ENCODE data around the gene FGF5. TPM values are rescaled to one million over a fixed set of nuclear protein-coding genes. Genes with fewer than 3 reads are reported as not detected.

The FGF5 gene
- total and polyA plus RNA-seq, 2 donors = under 0.01 to 0.02 TPM

DNA sequence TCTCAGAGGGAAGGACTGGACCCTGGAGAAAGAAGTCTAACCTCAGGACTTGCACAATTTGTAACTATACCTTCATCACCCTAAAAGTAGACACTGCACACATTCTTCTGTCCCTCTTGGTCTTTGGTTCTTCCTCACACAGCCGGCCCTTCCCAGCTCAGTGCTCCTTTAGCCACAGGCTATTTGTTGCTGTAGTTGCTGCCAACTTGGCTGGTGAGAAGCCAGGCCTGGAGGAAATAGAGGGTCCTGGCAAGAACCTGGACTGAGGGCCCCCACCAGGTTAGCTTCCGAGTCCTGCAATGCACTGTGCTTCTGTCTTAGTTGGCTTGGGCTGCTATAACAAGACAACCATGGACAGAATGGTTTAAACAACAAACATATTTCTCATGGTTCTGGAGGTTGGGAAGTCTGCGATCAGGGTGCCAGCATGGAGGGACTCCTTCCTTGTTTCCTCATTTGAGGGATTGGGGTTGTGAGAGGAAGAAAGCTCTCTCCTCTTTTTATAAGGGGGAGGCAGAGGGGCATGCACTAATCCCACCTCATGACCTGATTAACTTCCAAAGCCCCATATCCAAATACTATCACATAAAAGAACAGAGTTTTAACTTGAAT, 4.4 kb upstream of the FGF5 start:
- no peak overlapping the region for H3K27ac ChIP-seq (ENCODE audit: low read depth in 1 of 2, low read length in 1 of 2)
- DNase-seq (ENCODE audit: low read depth in 6 of 9, low spot score in 9 of 9) = no peak
- peaks cover 0 to 25% of the 10 kb centered on the region in 2 donors for H3K4me1 ChIP-seq (ENCODE audit: control insufficient read depth in 2 of 2, insufficient read depth in 2 of 2, low read length in 2 of 2)
- H3K36me3 ChIP-seq (ENCODE audit: control insufficient read depth in 2 of 2, insufficient read depth in 2 of 2, low read length in 1 of 2) = no peaks in the 10 kb centered on the region
- no peak overlapping the region for H3K4me3 ChIP-seq (ENCODE audit: low read length in 2 of 2)
- H3K27me3 ChIP-seq (ENCODE audit: control insufficient read depth in 2 of 2, insufficient read depth in 1 of 2, low read length in 1 of 2) = peaks cover 42 to 84% of the 10 kb centered on the region in 2 donors
- peaks cover 2 to 11% of the 10 kb centered on the region in 2 donors for H3K9me3 ChIP-seq (ENCODE audit: control insufficient read depth in 2 of 2, insufficient read depth in 1 of 2, low read length in 1 of 2)
- WGBS = over 99% methylated on average over 3 of the region's 3 CpGs

DNA sequence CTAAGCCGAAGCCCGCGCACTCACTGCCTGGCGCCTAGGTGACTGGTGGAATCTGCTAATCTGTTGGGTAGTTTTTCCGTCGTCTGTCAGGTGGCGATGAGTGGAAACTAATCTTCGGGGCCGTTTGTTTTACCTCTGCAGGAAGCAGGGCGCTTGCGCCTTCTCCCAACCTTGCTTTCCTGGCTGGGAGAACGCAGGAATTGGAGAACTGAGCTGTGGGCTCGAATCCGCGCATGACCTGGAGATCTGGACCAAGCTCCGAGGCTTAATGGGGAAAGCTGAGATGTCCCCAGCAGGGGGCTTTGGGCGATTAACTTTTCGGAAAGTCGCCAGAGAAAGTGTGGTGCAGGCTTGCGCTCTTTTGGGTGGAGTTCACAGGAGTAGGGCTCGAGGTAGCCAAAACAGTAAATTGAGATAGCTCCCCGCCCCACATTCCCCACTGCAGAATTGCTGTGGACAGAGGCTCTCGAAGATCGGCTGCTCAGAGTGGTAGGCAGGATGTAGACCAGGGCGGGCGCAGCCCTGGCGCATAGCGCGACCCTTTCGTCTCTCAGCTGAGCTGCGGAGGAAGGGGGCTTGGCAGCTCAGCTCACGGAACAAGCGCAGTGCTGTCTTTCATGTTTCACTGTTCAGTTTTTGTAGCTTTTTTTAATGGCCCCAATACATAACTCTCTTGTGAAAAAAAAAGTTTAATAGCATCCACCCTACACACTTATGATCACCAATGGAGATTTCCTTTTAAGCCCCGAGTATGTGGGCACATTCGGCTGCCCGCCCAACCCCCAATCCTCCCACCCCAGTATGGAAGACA, 2.7 kb upstream of the FGF5 start:
- 45% methylated on average over 36 of the region's 36 CpGs for WGBS
- peaks cover 0 to 25% of the 10 kb centered on the region in 2 donors for H3K4me1 ChIP-seq (ENCODE audit: control insufficient read depth in 2 of 2, insufficient read depth in 2 of 2, low read length in 2 of 2)
- H3K36me3 ChIP-seq (ENCODE audit: control insufficient read depth in 2 of 2, insufficient read depth in 2 of 2, low read length in 1 of 2) = no peaks in the 10 kb centered on the region
- peak in 3 of 9 donors; percentile 10 to 52 (median 20) for DNase-seq (ENCODE audit: low read depth in 6 of 9, low spot score in 9 of 9)
- peaks cover 57 to 89% of the 10 kb centered on the region in 2 donors for H3K27me3 ChIP-seq (ENCODE audit: control insufficient read depth in 2 of 2, insufficient read depth in 1 of 2, low read length in 1 of 2)
- H3K27ac ChIP-seq (ENCODE audit: low read depth in 1 of 2, low read length in 1 of 2) = no peak overlapping the region
- H3K4me3 ChIP-seq (ENCODE audit: low read length in 2 of 2) = no peak overlapping the region
- H3K9me3 ChIP-seq (ENCODE audit: control insufficient read depth in 2 of 2, insufficient read depth in 1 of 2, low read length in 1 of 2) = peaks cover 2 to 14% of the 10 kb centered on the region in 2 donors

GRCh38 chr4:80264352-80264647, 2.2 kb upstream of the FGF5 start:
- Histone ChIP-seq H3K27me3 (ENCODE audit: control insufficient read depth in 2 of 2, insufficient read depth in 1 of 2, low read length in 1 of 2) (peaks cover 62 to 89% of the 10 kb centered on the region in 2 donors), H3K27ac (ENCODE audit: low read depth in 1 of 2, low read length in 1 of 2) (no peak overlapping the region), H3K36me3 (ENCODE audit: control insufficient read depth in 2 of 2, insufficient read depth in 2 of 2, low read length in 1 of 2) (no peaks in the 10 kb centered on the region), H3K9me3 (ENCODE audit: control insufficient read depth in 2 of 2, insufficient read depth in 1 of 2, low read length in 1 of 2) (peaks cover 2 to 14% of the 10 kb centered on the region in 2 donors), H3K4me1 (ENCODE audit: control insufficient read depth in 2 of 2, insufficient read depth in 2 of 2, low read length in 2 of 2) (peaks cover 0 to 25% of the 10 kb centered on the region in 2 donors), H3K4me3 (ENCODE audit: low read length in 2 of 2) (no peak overlapping the region)
- WGBS = 18% methylated on average over 4 of the region's 4 CpGs
- no peak for DNase-seq (ENCODE audit: low read depth in 6 of 9, low spot score in 9 of 9)

DNA sequence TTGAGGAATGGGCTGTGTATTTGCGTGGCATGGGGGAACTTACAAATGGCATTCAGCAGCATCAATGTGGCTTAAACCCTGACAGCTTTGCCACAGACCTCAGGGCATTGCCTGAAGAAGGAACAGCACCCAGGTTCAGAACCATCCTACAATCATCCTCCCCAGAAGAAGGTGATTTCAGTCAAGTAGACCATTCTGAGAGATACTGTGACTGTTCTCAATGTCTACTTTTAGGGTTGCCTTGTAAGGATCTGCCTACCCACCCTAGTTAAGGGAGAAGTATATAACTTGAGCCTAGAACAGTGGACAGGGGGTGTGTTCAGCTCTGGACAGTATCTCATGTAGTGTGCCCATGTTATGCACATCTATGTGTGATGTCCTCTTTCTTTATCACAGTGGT, 1.6 kb upstream of the FGF5 start:
- Histone ChIP-seq H3K9me3 (ENCODE audit: control insufficient read depth in 2 of 2, insufficient read depth in 1 of 2, low read length in 1 of 2) (peaks cover 2 to 14% of the 10 kb centered on the region in 2 donors), H3K27me3 (ENCODE audit: control insufficient read depth in 2 of 2, insufficient read depth in 1 of 2, low read length in 1 of 2) (peaks cover 62 to 93% of the 10 kb centered on the region in 2 donors), H3K4me1 (ENCODE audit: control insufficient read depth in 2 of 2, insufficient read depth in 2 of 2, low read length in 2 of 2) (peaks cover 0 to 25% of the 10 kb centered on the region in 2 donors), H3K4me3 (ENCODE audit: low read length in 2 of 2) (no peak overlapping the region), H3K27ac (ENCODE audit: low read depth in 1 of 2, low read length in 1 of 2) (no peak overlapping the region), H3K36me3 (ENCODE audit: control insufficient read depth in 2 of 2, insufficient read depth in 2 of 2, low read length in 1 of 2) (no peaks in the 10 kb centered on the region)
- 29% methylated on average over 1 of the region's 1 CpG for WGBS
- no peak for DNase-seq (ENCODE audit: low read depth in 6 of 9, low spot score in 9 of 9)

DNA sequence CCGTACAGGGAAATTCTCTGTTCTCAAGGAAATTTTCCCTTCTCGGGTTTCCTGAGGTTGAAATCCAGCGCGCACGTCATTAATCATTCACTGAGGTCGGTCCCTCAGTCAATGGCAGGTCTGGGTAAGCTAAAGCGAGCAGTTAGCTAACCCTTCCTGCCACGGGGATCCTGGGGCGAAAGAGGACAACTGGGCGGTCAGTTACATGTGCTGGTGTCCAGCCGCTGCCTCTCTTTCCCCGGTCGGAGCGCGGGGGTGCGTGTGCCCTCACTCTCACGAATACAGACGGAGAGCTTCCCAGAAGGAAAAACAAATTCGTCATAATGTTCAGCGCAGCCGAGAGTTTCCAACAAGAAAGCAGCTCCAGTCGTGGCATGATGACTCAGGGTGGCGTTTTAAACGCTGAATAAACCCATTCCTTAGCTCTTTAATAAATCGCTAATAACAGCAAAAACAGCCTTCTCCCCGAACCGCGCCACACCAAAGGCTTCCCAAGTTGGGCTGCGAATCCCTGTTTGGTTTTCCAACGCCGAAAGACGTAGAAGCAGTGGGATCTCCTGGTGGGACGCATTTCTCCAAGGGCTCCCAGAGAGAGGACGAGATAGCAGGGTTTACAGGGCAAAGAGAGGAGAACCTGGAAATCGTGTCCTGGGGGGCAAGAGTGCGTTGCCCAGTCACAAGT, 752 bp upstream of the FGF5 start:
- 2% methylated on average over 36 of the region's 36 CpGs for WGBS
- no peak overlapping the region for H3K4me3 ChIP-seq (ENCODE audit: low read length in 2 of 2)
- peaks cover 0 to 25% of the 10 kb centered on the region in 2 donors for H3K4me1 ChIP-seq (ENCODE audit: control insufficient read depth in 2 of 2, insufficient read depth in 2 of 2, low read length in 2 of 2)
- H3K27me3 ChIP-seq (ENCODE audit: control insufficient read depth in 2 of 2, insufficient read depth in 1 of 2, low read length in 1 of 2) = peaks cover 62 to 98% of the 10 kb centered on the region in 2 donors
- H3K9me3 ChIP-seq (ENCODE audit: control insufficient read depth in 2 of 2, insufficient read depth in 1 of 2, low read length in 1 of 2) = peaks cover 2 to 14% of the 10 kb centered on the region in 2 donors
- H3K36me3 ChIP-seq (ENCODE audit: control insufficient read depth in 2 of 2, insufficient read depth in 2 of 2, low read length in 1 of 2) = no peaks in the 10 kb centered on the region
- H3K27ac ChIP-seq (ENCODE audit: low read depth in 1 of 2, low read length in 1 of 2) = no peak overlapping the region
- no peak for DNase-seq (ENCODE audit: low read depth in 6 of 9, low spot score in 9 of 9)

DNA sequence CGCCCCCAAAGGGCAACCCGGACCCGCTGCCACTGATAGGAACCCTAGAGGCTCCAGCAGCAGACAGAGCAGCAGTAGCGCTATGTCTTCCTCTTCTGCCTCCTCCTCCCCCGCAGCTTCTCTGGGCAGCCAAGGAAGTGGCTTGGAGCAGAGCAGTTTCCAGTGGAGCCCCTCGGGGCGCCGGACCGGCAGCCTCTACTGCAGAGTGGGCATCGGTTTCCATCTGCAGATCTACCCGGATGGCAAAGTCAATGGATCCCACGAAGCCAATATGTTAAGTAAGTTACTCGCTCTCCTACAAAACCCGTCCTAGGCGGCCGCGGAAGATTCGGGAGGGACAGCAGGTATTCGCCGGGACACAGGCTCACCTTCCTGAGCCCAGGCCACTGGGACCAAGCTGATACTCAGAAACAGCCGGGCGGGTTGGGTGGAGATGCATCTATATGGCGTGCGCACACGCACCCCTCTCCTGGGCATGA, 477 bp downstream of the FGF5 start:
- no peaks in the 10 kb centered on the region for H3K36me3 ChIP-seq (ENCODE audit: control insufficient read depth in 2 of 2, insufficient read depth in 2 of 2, low read length in 1 of 2)
- WGBS = 5% methylated on average over 25 of the region's 25 CpGs
- no peak overlapping the region for H3K4me3 ChIP-seq (ENCODE audit: low read length in 2 of 2)
- peaks cover 0 to 25% of the 10 kb centered on the region in 2 donors for H3K4me1 ChIP-seq (ENCODE audit: control insufficient read depth in 2 of 2, insufficient read depth in 2 of 2, low read length in 2 of 2)
- no peak for DNase-seq (ENCODE audit: low read depth in 6 of 9, low spot score in 9 of 9)
- H3K9me3 ChIP-seq (ENCODE audit: control insufficient read depth in 2 of 2, insufficient read depth in 1 of 2, low read length in 1 of 2) = peaks cover 2 to 14% of the 10 kb centered on the region in 2 donors
- peaks cover 60 to 97% of the 10 kb centered on the region in 2 donors for H3K27me3 ChIP-seq (ENCODE audit: control insufficient read depth in 2 of 2, insufficient read depth in 1 of 2, low read length in 1 of 2)
- H3K27ac ChIP-seq (ENCODE audit: low read depth in 1 of 2, low read length in 1 of 2) = no peak overlapping the region

GRCh38 chr4:80268081-80268823, 1.8 kb downstream of the FGF5 start:
- peaks cover 2 to 14% of the 10 kb centered on the region in 2 donors for H3K9me3 ChIP-seq (ENCODE audit: control insufficient read depth in 2 of 2, insufficient read depth in 1 of 2, low read length in 1 of 2)
- H3K4me1 ChIP-seq (ENCODE audit: control insufficient read depth in 2 of 2, insufficient read depth in 2 of 2, low read length in 2 of 2) = peaks cover 0 to 25% of the 10 kb centered on the region in 2 donors
- H3K27ac ChIP-seq (ENCODE audit: low read depth in 1 of 2, low read length in 1 of 2) = no peak overlapping the region
- H3K27me3 ChIP-seq (ENCODE audit: control insufficient read depth in 2 of 2, insufficient read depth in 1 of 2, low read length in 1 of 2) = peaks cover 54 to 84% of the 10 kb centered on the region in 2 donors
- no peak overlapping the region for H3K4me3 ChIP-seq (ENCODE audit: low read length in 2 of 2)
- no peak for DNase-seq (ENCODE audit: low read depth in 6 of 9, low spot score in 9 of 9)
- H3K36me3 ChIP-seq (ENCODE audit: control insufficient read depth in 2 of 2, insufficient read depth in 2 of 2, low read length in 1 of 2) = no peaks in the 10 kb centered on the region
- WGBS = 6% methylated on average over 31 of the region's 31 CpGs

- 51% methylated on average over 9 of the region's 9 CpGs for WGBS
- Histone ChIP-seq H3K4me1 (ENCODE audit: control insufficient read depth in 2 of 2, insufficient read depth in 2 of 2, low read length in 2 of 2) (peaks cover 0 to 19% of the 10 kb centered on the region in 2 donors), H3K27ac (ENCODE audit: low read depth in 1 of 2, low read length in 1 of 2) (no peak overlapping the region), H3K36me3 (ENCODE audit: control insufficient read depth in 2 of 2, insufficient read depth in 2 of 2, low read length in 1 of 2) (no peaks in the 10 kb centered on the region), H3K27me3 (ENCODE audit: control insufficient read depth in 2 of 2, insufficient read depth in 1 of 2, low read length in 1 of 2) (peaks cover 47 to 80% of the 10 kb centered on the region in 2 donors), H3K9me3 (ENCODE audit: control insufficient read depth in 2 of 2, insufficient read depth in 1 of 2, low read length in 1 of 2) (peaks cover 0 to 10% of the 10 kb centered on the region in 2 donors), H3K4me3 (ENCODE audit: low read length in 2 of 2) (no peak overlapping the region)
- DNase-seq (ENCODE audit: low read depth in 6 of 9, low spot score in 9 of 9) = no peak
Observed at GRCh38 chr4:80268936-80269335, 2.5 kb downstream of the FGF5 start.

Measured in thymus (tissue), 11 donors.